Measurements from ENCODE around the gene OR6F1. TPM values are rescaled to one million over a fixed set of nuclear protein-coding genes. Genes with fewer than 3 reads are reported as not detected.
"Not testable (repeated sequence)": the region's sequence is repeated elsewhere in the genome, so short reads cannot be mapped to it uniquely, and the experiment has no call there.

OR6F1 gene
- total RNA-seq, 1 donor from 2014 or later, result not detected

GRCh38 chr1:247746391-247746935, 30.0 kb upstream of the OR6F1 start:
- Mint-ChIP-seq H3K36me3 (ENCODE audit: low read depth) (no peaks in the 10 kb centered on the region), H3K27me3 (ENCODE audit: low read depth) (no peaks in the 10 kb centered on the region), H3K9me3 (peaks cover 9% of the 10 kb centered on the region), H3K4me1 (no peaks in the 10 kb centered on the region), H3K27ac (ENCODE audit: unreplicated experiment) (no peak overlapping the region), H3K4me3 (no peak overlapping the region)
- no peak for DNase-seq (ENCODE audit: low read depth, low spot score)
- TF ChIP-seq, protein P1, sequence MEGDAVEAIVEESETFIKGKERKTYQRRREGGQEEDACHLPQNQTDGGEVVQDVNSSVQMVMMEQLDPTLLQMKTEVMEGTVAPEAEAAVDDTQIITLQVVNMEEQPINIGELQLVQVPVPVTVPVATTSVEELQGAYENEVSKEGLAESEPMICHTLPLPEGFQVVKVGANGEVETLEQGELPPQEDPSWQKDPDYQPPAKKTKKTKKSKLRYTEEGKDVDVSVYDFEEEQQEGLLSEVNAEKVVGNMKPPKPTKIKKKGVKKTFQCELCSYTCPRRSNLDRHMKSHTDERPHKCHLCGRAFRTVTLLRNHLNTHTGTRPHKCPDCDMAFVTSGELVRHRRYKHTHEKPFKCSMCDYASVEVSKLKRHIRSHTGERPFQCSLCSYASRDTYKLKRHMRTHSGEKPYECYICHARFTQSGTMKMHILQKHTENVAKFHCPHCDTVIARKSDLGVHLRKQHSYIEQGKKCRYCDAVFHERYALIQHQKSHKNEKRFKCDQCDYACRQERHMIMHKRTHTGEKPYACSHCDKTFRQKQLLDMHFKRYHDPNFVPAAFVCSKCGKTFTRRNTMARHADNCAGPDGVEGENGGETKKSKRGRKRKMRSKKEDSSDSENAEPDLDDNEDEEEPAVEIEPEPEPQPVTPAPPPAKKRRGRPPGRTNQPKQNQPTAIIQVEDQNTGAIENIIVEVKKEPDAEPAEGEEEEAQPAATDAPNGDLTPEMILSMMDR (conservative IDR thresholded peaks at IDR 0.05), result no peak

DNA sequence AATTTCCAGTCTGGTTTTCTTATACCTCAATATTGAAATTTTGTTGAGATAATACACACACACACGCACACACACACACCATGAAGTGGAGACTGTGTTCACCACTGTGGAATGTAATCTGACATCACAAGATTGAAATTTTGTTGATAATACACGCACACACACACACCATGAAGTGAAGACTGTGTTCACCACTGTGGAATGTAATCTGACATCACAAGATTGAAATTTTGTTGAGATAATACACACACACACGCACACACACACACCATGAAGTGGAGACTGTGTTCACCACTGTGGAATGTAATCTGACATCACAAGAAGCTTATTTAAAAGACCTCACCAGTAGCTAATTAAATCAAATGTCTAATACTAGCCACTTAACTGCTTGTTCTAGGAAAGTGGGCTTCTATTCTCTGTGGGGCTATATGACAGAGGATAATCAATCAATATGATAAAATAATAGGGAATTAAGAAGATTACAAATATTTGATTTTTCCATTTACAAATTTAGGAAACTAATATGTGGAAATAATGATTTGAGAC, 25.8 kb upstream of the OR6F1 start:
- not testable (repeated sequence) for H3K27ac Mint-ChIP-seq (ENCODE audit: unreplicated experiment)

GRCh38 chr1:247741756-247742155, 25.3 kb upstream of the OR6F1 start:
- no peak overlapping the region for H3K4me3 Mint-ChIP-seq

More for the DNA sequence above, 25.8 kb upstream of the OR6F1 start:
- H3K4me1 Mint-ChIP-seq; H3K4me3 Mint-ChIP-seq; DNase-seq (ENCODE audit: low read depth, low spot score); H3K36me3 Mint-ChIP-seq (ENCODE audit: low read depth); H3K27me3 Mint-ChIP-seq (ENCODE audit: low read depth); H3K9me3 Mint-ChIP-seq: not testable (repeated sequence)

DNA sequence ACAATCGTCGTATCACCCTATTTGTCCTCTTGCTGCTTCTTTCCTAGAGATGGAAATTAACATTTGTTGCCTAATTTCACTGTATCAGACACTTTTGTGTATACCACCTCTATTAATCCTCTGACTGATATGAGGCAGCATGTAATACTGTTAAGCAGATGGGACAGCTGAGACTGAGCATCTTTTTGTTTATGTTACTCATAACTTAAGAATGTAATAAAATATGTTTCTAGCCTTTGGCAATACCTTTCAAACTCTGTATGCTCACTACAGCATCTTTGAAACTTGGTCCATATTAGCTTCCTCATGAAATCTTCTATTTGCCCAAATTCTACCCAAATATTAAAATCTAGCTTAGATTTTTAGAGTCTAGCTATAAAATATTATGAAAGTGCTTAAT, 24.3 kb upstream of the OR6F1 start:
- H3K4me1 Mint-ChIP-seq, result no peaks in the 10 kb centered on the region
- no peak overlapping the region for H3K27ac Mint-ChIP-seq (ENCODE audit: unreplicated experiment)
- TF ChIP-seq, protein P1 (conservative IDR thresholded peaks at IDR 0.05), result no peak
- no peak for DNase-seq (ENCODE audit: low read depth, low spot score)
- H3K27me3 Mint-ChIP-seq (ENCODE audit: low read depth), result no peaks in the 10 kb centered on the region
- H3K4me3 Mint-ChIP-seq, result no peak overlapping the region
- H3K9me3 Mint-ChIP-seq, result no peaks in the 10 kb centered on the region
- no peaks in the 10 kb centered on the region for H3K36me3 Mint-ChIP-seq (ENCODE audit: low read depth)

More at GRCh38 chr1:247741756-247742155, 25.3 kb upstream of the OR6F1 start:
- no peak for DNase-seq (ENCODE audit: low read depth, low spot score)
- TF ChIP-seq, protein P1 (conservative IDR thresholded peaks at IDR 0.05), result no peak
- Mint-ChIP-seq H3K36me3 (ENCODE audit: low read depth) (no peaks in the 10 kb centered on the region), H3K4me1 (no peaks in the 10 kb centered on the region), H3K27me3 (ENCODE audit: low read depth) (no peaks in the 10 kb centered on the region), H3K27ac (ENCODE audit: unreplicated experiment) (no peak overlapping the region), H3K9me3 (peaks cover 2% of the 10 kb centered on the region)

GRCh38 chr1:247738315-247738714, 21.9 kb upstream of the OR6F1 start, which contains the start of gene OR14K1:
TSS of gene OR14K1 (plus strand) at chr1:247738615. CDS start at chr1:247738615, 0 bp downstream.
- H3K4me1 Mint-ChIP-seq, result no peaks in the 10 kb centered on the region
- H3K36me3 Mint-ChIP-seq (ENCODE audit: low read depth), result no peaks in the 10 kb centered on the region
- H3K27me3 Mint-ChIP-seq (ENCODE audit: low read depth), result no peaks in the 10 kb centered on the region
- TF ChIP-seq, protein P1 (conservative IDR thresholded peaks at IDR 0.05), result no peak
- H3K27ac Mint-ChIP-seq (ENCODE audit: unreplicated experiment), result no peak within 1 kb of the TSS
- H3K9me3 Mint-ChIP-seq, result peaks cover 2% of the 10 kb centered on the region
- no peak for DNase-seq (ENCODE audit: low read depth, low spot score)
- no peak within 1 kb of the TSS for H3K4me3 Mint-ChIP-seq

DNA sequence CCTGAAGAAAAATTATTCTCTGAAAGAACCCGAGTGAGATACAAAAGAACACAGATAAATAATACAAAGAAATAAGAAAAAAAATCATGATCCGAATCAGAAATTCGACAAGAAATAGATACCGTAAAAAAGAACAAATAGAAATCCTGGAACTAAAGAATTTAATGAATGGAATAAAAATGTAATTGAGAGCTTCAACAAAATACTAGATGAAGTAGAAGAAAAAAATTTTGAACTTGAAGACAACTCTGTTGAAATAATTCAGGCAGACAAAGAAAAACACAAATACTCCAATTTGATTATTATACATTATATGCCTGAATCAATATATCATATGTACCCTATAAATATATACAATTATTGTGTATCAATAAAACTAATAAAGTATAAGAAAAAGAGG, 4.8 kb upstream of the OR6F1 start:
- TF ChIP-seq, protein P1 (conservative IDR thresholded peaks at IDR 0.05), result no peak

More for the DNA sequence above, 4.8 kb upstream of the OR6F1 start:
- no peaks in the 10 kb centered on the region for H3K4me1 Mint-ChIP-seq
- no peaks in the 10 kb centered on the region for H3K36me3 Mint-ChIP-seq (ENCODE audit: low read depth)
- H3K9me3 Mint-ChIP-seq, result peaks cover 4% of the 10 kb centered on the region
- H3K27ac Mint-ChIP-seq (ENCODE audit: unreplicated experiment), result no peak overlapping the region
- no peak for DNase-seq (ENCODE audit: low read depth, low spot score)
- H3K4me3 Mint-ChIP-seq, result no peak overlapping the region
- H3K27me3 Mint-ChIP-seq (ENCODE audit: low read depth), result no peaks in the 10 kb centered on the region
